H9 (cell line): ENCODE measurements around the gene SATB1. TPM values are rescaled to one million over a fixed set of nuclear protein-coding genes. Genes with fewer than 3 reads are reported as not detected.

Source experiments
- DNase-seq: peaks from one replicate; pipeline ENCODE4 v3.0.0-alpha.2; 2017
- H2AFZ ChIP-seq: one replicate; pipeline ENCODE4 v1.6.1; 2013; ENCODE audit warnings: mild to moderate bottlenecking, low read length, control low read depth, moderate library complexity
- H2AK5ac ChIP-seq: 2 replicates; pipeline ENCODE4 v1.6.1; 2013; ENCODE audit warnings: low read length, control low read depth, mixed read lengths; ENCODE audit not compliant: insufficient read length
- H2BK120ac ChIP-seq: one replicate; pipeline ENCODE4 v1.6.1; 2013; ENCODE audit warnings: low read depth, mild to moderate bottlenecking, low read length, control low read depth, inconsistent platforms; ENCODE audit not compliant: poor library complexity, severe bottlenecking
- H2BK12ac ChIP-seq: 2 replicates; pipeline ENCODE4 v1.6.1; 2013; ENCODE audit warnings: low read length, control low read depth, mixed read lengths, low read depth; ENCODE audit not compliant: insufficient read length
- H2BK15ac ChIP-seq: 2 replicates; pipeline ENCODE4 v1.6.1; 2013; ENCODE audit warnings: low read depth, low read length, control low read depth
- H2BK20ac ChIP-seq: one replicate; pipeline ENCODE4 v1.6.1; 2013; ENCODE audit warnings: low read depth, mild to moderate bottlenecking, low read length, control low read depth, inconsistent platforms; ENCODE audit not compliant: poor library complexity, severe bottlenecking
- H2BK5ac ChIP-seq: 2 replicates; pipeline ENCODE4 v1.6.1; 2013; ENCODE audit warnings: low read length, control low read depth, mixed read lengths; ENCODE audit not compliant: insufficient read length
- H3K14ac ChIP-seq: 2 replicates; pipeline ENCODE4 v1.6.1; 2013; ENCODE audit warnings: low read length, control low read depth; ENCODE audit not compliant: insufficient read depth
- H3K18ac ChIP-seq: 2 replicates; pipeline ENCODE4 v1.6.1; 2013; ENCODE audit warnings: low read depth, mild to moderate bottlenecking, mixed read lengths, low read length, control low read depth; ENCODE audit not compliant: insufficient read length
- H3K23ac ChIP-seq: 2 replicates; pipeline ENCODE4 v1.6.1; 2013; ENCODE audit warnings: low read length, control low read depth, mixed read lengths, low read depth; ENCODE audit not compliant: insufficient read length
- H3K23me2 ChIP-seq: 2 replicates; pipeline ENCODE4 v1.6.1; 2013; ENCODE audit warnings: low read depth, mild to moderate bottlenecking, mixed read lengths, low read length, control low read depth; ENCODE audit not compliant: insufficient read length, poor library complexity, severe bottlenecking
- H3K27ac ChIP-seq: 2 replicates; pipeline ENCODE4 v1.5.1; 2013; ENCODE audit warnings: low read length, control low read depth, mixed read lengths, low read depth; ENCODE audit not compliant: insufficient read length
- H3K27me3 ChIP-seq: 2 replicates; pipeline ENCODE4 v1.6.1; 2013; ENCODE audit warnings: low read length, control low read depth, inconsistent platforms; ENCODE audit not compliant: insufficient read depth
- H3K4ac ChIP-seq: 2 replicates; pipeline ENCODE4 v1.6.1; 2013; ENCODE audit warnings: low read depth, mild to moderate bottlenecking, control low read depth, inconsistent platforms, low read length, moderate library complexity
- H3K4me1 ChIP-seq: 2 replicates; pipeline ENCODE4 v1.6.1; 2013; ENCODE audit warnings: low read length, control low read depth, inconsistent platforms; ENCODE audit not compliant: insufficient read depth
- H3K4me2 ChIP-seq: 2 replicates; pipeline ENCODE4 v1.6.1; 2013; ENCODE audit warnings: low read length, control low read depth, mixed read lengths; ENCODE audit not compliant: insufficient read length, insufficient read depth
- H3K56ac ChIP-seq: 2 replicates; pipeline ENCODE4 v1.6.1; 2013; ENCODE audit warnings: low read depth, mild to moderate bottlenecking, mixed read lengths, low read length, control low read depth; ENCODE audit not compliant: insufficient read length
- H3K79me1 ChIP-seq: 2 replicates; pipeline ENCODE4 v1.6.1; 2013; ENCODE audit warnings: low read depth, mild to moderate bottlenecking, moderate library complexity, low read length, control low read depth, inconsistent platforms; ENCODE audit not compliant: insufficient read depth, poor library complexity, severe bottlenecking
- H3K79me2 ChIP-seq: 2 replicates; pipeline ENCODE4 v1.6.1; 2013; ENCODE audit warnings: low read length, control low read depth, inconsistent platforms; ENCODE audit not compliant: insufficient read depth
- H3K9ac ChIP-seq: 2 replicates; pipeline ENCODE4 v1.6.1; 2013; ENCODE audit warnings: low read length, control low read depth, mixed read lengths; ENCODE audit not compliant: insufficient read length; ENCODE audit errors: extremely low read depth
- H3K9me3 ChIP-seq: one replicate; pipeline ENCODE4 v1.6.1; 2013; ENCODE audit warnings: low read depth, low read length, inconsistent platforms; ENCODE audit not compliant: control insufficient read depth
- H3T11ph ChIP-seq: one replicate; pipeline ENCODE4 v1.6.1; 2013; ENCODE audit warnings: mild to moderate bottlenecking, low read length, control low read depth, inconsistent platforms
- H4K20me1 ChIP-seq: one replicate; pipeline ENCODE4 v1.6.1; 2013; ENCODE audit not compliant: control insufficient read depth, insufficient read length, insufficient read depth
- H4K5ac ChIP-seq: 2 replicates; pipeline ENCODE4 v1.6.1; 2013; ENCODE audit warnings: low read depth, mild to moderate bottlenecking, mixed read lengths, low read length, control low read depth; ENCODE audit not compliant: insufficient read length
- H4K8ac ChIP-seq: replicated peaks from 2 replicates; pipeline ENCODE4 v1.6.1; 2013; ENCODE audit warnings: low read length, control low read depth, mixed read lengths, low read depth; ENCODE audit not compliant: insufficient read length
- H4K91ac ChIP-seq: 2 replicates; pipeline ENCODE4 v1.6.1; 2013; ENCODE audit warnings: low read depth, mild to moderate bottlenecking, moderate library complexity, mixed read lengths, low read length, control low read depth; ENCODE audit not compliant: insufficient read length
- H3K27ac Mint-ChIP-seq, 3 experiments: 2 replicates in 2 of 3; 3 replicates in 1 of 3; pipeline ENCODE4 v1.8.0; 2020 to 2021; ENCODE audit warnings: mixed read lengths in 3 of 3, mild to moderate bottlenecking in 1 of 3, moderate library complexity in 1 of 3
- H3K27me3 Mint-ChIP-seq: 2 replicates; pipeline ENCODE4 v1.8.0; 2021; ENCODE audit warnings: low read depth, mild to moderate bottlenecking, moderate library complexity, mixed read lengths
- H3K36me3 Mint-ChIP-seq, 3 experiments: 2 replicates in 2 of 3; 3 replicates in 1 of 3; pipeline ENCODE4 v1.8.0; 2020 to 2021; ENCODE audit warnings: low read depth in 3 of 3, mixed read lengths in 3 of 3; ENCODE audit not compliant: insufficient read depth in 1 of 3
- H3K4me1 Mint-ChIP-seq, 2 experiments: 2 replicates each; pipeline ENCODE4 v1.8.0; 2020; ENCODE audit warnings: mixed read lengths in 2 of 2
- H3K4me3 Mint-ChIP-seq, 2 experiments: 2 replicates in 1 of 2; 3 replicates in 1 of 2; pipeline ENCODE4 v1.8.0; 2020 to 2021; ENCODE audit warnings: mild to moderate bottlenecking in 2 of 2, mixed read lengths in 2 of 2, moderate library complexity in 1 of 2
- H3K9me3 Mint-ChIP-seq, 2 experiments: 2 replicates in 1 of 2; 3 replicates in 1 of 2; pipeline ENCODE4 v1.8.0; 2020; ENCODE audit warnings: mild to moderate bottlenecking in 2 of 2, mixed read lengths in 2 of 2, moderate library complexity in 1 of 2
- WGBS: extraction: QIAGEN DNeasy Blood & Tissue Kit; methylation state at CpG from one replicate; pipeline ENCODE4 v1.1.7; 2013; ENCODE audit warnings: missing lambda C conversion rate, low lambda C conversion rate, mixed read lengths; ENCODE audit not compliant: insufficient read length; ENCODE audit errors: extremely low coverage; 5-methylcytosine and 5-hydroxymethylcytosine counted together
- total RNA-seq: library from RNA; stranded (reverse); gene quantifications from 2 replicates; pipeline ENCODE4 v1.2.1, GENCODE V29; 2021
- TF ChIP-seq, protein P1 (sequence below): fragments of 200-600 bp; sonication (generic); conservative IDR thresholded peaks from 3 replicates; pipeline ENCODE4 v1.8.0; 2021; ENCODE audit warnings: antibody characterized with exemption, mild to moderate bottlenecking

SATB1 gene
- total RNA-seq, 1 experiment from 2014 or later, result 30.7 TPM

- Mint-ChIP-seq H3K27me3 (peaks cover 35% of the 10 kb centered on the region), H3K27ac (no peak overlapping the region), H3K9me3 (no peaks in the 10 kb centered on the region; a peak in 1 of 5 replicates), H3K36me3 (no peaks in the 10 kb centered on the region), H3K4me1 (peaks cover 22 to 29% of the 10 kb centered on the region in 2 experiments), H3K4me3 (no peak overlapping the region)
- no peak overlapping the region for H3K9ac ChIP-seq
- peaks cover 19% of the 10 kb centered on the region for H3K23me2 ChIP-seq
- H4K5ac ChIP-seq, result no peak overlapping the region
- H2BK5ac ChIP-seq, result no peak overlapping the region
- H2BK20ac ChIP-seq, result no peak overlapping the region
- no peaks in the 10 kb centered on the region for H4K20me1 ChIP-seq
- no peak overlapping the region for H3K4ac ChIP-seq
- no peak overlapping the region for H3T11ph ChIP-seq
- peaks cover 5% of the 10 kb centered on the region; the same call in 1 of the 2 replicates for H3K4me1 ChIP-seq
- H4K8ac ChIP-seq, result no peak overlapping the region
- no peak overlapping the region for H3K18ac ChIP-seq
- H3K27me3 ChIP-seq, result peaks cover 7% of the 10 kb centered on the region; the same call in 1 of the 2 replicates
- H2BK120ac ChIP-seq, result no peak overlapping the region
- H3K4me2 ChIP-seq, result no peak overlapping the region
- H3K79me2 ChIP-seq, result no peaks in the 10 kb centered on the region
- no peak overlapping the region for H3K27ac ChIP-seq
- no peak overlapping the region for H2BK12ac ChIP-seq
- no peaks in the 10 kb centered on the region for H3K79me1 ChIP-seq
- no peak overlapping the region for H2AFZ ChIP-seq
- TF ChIP-seq, protein P1, sequence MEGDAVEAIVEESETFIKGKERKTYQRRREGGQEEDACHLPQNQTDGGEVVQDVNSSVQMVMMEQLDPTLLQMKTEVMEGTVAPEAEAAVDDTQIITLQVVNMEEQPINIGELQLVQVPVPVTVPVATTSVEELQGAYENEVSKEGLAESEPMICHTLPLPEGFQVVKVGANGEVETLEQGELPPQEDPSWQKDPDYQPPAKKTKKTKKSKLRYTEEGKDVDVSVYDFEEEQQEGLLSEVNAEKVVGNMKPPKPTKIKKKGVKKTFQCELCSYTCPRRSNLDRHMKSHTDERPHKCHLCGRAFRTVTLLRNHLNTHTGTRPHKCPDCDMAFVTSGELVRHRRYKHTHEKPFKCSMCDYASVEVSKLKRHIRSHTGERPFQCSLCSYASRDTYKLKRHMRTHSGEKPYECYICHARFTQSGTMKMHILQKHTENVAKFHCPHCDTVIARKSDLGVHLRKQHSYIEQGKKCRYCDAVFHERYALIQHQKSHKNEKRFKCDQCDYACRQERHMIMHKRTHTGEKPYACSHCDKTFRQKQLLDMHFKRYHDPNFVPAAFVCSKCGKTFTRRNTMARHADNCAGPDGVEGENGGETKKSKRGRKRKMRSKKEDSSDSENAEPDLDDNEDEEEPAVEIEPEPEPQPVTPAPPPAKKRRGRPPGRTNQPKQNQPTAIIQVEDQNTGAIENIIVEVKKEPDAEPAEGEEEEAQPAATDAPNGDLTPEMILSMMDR, result no peak
- H3K9me3 ChIP-seq, result no peaks in the 10 kb centered on the region
- WGBS, result no CpG with 5 or more reads among the region's 1 CpG
- no peak overlapping the region for H3K56ac ChIP-seq
- no peak overlapping the region for H2AK5ac ChIP-seq
- no peak for DNase-seq
- H4K91ac ChIP-seq, result no peak overlapping the region
- H3K23ac ChIP-seq, result no peak overlapping the region
- no peak overlapping the region for H3K14ac ChIP-seq
- no peak overlapping the region for H2BK15ac ChIP-seq
These were observed 16.4 kb upstream of the SATB1 start for GRCh38 chr3:18441551-18441950.
